ENCODE results near the gene TEX47.
A peak's percentile ranks its signal among the peaks of the same experiment; 100 is the strongest.

Gene TEX47

DNA sequence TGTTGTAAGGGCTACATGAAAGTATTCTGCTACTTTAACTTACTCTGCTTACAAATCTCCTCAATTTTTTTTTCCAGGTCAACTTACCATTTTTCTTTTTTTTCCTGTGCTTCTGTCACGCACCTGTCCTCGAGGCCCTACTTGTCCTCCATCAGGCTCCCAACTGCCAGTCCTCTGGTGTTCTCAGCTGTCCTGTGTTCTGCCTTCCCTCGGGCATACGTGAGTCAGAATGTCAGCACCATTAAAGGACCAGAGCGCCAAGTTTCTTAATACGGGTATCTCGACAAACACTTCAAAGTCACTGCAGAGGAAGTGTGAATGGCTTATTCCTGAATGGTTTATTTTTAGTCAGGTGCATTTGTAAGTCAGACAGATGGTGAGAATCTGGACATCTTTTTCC is at the start of gene TEX47:
TEX47 (minus strand) TSS at position 185 of the 400 bp plus-strand sequence. CDS start 795 bp downstream, outside the sequence.
- FAIRE-seq (no peak), DNase-seq (ENCODE audit: insufficient read length, low spot score) (no peak)

DNA sequence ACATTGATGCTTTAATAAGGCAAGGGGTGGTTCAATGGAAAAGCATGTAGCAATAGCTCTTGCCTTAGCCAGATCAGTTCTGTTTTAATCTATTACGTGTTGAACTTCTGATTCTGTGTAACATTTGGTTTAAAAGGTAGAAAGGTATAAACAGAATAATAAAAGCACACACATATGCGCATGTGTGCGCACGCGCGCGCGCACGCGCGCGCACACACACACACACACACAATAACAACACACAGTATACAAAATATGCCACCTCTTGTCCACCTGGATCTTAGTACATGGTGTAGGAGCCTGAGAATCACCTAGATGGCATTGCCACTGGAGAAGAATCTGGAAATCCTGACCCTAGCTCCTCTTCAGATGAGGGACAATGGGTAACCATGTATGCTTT is 49.6 kb upstream of the TEX47 start:
- FAIRE-seq: no peak
- no peak for DNase-seq (ENCODE audit: insufficient read length, low spot score)

DNA sequence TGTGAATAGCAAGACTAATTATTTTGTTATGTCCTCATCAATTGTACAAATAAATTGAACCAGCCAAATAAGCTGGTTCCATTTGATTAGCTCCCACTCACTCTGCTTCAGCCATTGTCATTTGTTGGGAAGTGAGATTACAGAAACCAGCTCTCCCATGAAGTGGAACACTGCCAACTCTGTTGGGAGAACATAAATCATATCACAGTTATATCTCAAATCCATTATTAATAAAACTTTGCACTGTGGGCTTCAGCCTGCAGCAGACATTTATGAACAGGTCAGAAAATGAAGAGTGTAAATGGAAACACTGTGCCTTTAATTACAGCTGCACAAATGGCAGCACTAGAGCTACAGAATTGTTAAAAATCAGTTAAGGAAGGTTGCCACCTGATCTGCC is 46.7 kb upstream of the TEX47 start:
- no peak for FAIRE-seq
- no peak for DNase-seq (ENCODE audit: insufficient read length, low spot score)

DNA sequence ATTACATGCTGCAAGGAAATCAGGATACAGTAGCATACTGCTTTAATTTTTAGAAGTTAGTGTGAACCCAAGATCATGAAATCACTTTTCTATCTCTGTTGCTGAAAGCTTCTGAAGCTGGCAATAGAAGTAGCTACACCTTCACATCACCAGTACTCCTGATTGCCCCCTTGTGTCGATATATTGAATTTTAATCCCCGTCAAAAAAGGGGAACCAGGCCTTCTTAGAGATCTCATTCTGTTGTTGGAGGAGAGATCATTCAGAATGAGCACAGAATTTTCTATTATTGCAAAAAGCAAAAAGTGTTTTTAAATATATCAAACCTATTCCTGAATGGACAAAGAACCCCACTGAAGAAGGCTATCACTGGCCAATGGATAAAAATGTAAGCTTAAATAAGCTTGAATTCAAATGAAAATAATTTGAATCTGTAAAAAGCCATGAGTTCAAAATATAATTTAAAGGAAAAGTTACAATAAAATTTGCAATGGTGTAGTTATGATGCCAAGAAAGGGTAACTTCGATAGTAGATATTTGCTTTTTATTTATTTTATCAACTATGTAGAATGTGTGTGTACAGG is 39.7 kb upstream of the TEX47 start:
- FAIRE-seq (peak; percentile 65), DNase-seq (ENCODE audit: insufficient read length, low spot score) (no peak)

DNA sequence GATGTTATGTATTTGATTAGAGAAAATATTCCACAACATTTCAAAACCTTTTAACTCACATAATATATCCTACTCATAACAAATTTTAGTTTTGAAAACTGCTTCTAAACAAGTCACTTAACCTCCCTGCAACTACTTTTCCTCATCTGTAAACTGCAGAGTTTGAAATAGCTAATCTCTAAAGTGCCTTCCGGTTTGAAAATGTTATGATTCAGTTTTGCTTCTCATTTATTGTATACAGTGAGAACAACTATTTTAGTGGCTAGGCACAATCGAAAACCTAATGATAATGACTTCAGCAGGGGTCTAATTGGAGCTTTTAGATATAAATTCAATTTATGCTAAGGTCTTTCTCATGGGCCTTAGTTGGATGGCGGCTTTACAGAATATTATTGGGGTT is 30.7 kb upstream of the TEX47 start:
- no peak for DNase-seq (ENCODE audit: insufficient read length, low spot score)
- FAIRE-seq: no peak

DNA sequence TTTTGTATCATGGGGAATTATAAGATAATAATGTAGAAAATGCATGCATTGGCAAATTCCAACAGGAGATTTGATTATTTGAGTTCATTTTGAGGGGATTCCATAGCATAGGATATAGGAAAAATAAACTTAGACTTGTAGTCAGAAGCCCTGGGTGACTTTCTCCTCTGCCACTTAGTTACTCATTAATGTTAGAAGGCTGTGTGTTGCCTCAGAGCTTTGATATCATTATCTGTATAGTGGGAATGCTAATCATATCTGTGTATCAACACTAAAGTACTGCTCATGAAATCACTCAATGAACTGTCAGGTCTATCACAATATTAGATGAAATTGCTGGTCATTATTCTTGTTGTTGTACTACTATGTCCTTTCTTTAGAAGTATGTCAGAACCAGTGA is 23.0 kb upstream of the TEX47 start:
- no peak for FAIRE-seq

DNA sequence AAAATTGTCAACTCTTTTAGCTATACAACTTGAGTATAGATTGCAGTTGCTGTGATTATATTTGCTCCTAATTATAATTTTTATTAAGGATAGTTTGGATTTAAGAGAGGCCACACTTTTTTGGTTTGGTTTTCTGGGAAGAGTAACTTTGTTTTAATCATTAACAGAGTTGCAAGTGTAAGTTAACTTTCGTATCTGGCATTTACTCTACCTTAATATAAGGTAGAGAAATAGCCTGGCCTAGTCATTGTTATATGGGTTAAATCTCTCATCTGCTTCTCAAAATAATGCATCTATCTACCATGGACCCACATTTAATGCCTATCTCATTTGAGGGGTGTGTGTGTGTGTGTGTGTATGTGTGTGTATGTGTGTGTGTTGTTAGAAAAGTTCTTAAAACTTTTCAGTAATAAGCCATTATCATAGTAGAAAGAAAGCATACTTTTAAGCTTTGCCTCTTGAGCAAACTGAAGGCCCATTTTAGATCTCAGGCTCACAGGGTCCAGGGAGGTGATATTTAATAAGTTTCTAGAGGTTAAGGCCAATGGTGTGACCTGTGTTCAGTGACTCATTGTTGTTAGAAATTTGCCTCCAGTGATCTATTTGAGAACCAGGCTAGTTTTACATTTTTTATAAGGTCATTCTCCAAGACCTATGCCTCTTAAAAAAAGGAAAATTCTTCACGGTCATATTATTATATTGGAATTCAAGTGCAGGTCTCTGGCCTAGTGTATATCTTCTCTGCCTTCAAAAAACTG is 10.9 kb upstream of the TEX47 start:
- no peak for FAIRE-seq
- DNase-seq (ENCODE audit: insufficient read length, low spot score): no peak

More for the DNA sequence above, 23.0 kb upstream of the TEX47 start:
- no peak for DNase-seq (ENCODE audit: insufficient read length, low spot score)

DNA sequence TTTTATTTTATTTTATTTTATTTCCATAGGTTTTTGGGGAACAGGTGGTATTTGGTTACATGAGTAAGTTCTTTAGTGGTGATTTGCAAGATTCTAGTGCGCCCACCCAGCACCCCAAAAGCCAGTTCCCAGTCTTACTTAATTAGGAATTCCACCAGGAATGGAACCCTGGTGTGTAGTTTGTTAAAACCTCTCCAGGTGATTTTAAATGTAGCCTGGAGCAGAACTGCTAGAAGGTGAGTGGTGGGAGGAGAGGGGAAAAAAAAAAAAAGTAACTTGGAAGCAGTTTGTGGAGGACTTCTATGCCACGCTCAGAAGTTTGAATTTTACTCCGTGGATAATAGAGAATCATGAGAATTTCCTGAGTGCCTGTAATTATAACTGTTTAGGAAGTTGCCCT is 5.5 kb upstream of the TEX47 start:
- DNase-seq (ENCODE audit: insufficient read length, low spot score): no peak
- no peak for FAIRE-seq

DNA sequence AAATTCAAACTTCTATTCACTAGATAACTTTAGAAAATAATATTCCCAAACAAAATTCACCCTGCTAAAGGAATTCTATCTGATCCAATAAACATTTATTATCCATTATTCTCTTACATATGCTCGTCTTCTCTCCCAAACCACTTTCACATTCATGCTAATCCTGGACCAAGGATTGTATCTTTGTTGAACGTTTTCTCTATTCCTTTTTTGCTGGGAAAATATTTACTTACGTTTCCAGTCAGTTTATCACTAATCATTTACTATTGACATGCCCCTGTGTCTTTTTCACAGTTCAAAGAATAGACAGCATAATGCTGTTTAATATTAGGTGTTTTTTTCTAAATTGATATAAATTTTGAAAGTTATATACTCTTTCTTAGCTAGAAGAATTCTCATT is 3.2 kb downstream of the TEX47 start:
- DNase-seq (ENCODE audit: insufficient read length, low spot score) (no peak), FAIRE-seq (no peak)

DNA sequence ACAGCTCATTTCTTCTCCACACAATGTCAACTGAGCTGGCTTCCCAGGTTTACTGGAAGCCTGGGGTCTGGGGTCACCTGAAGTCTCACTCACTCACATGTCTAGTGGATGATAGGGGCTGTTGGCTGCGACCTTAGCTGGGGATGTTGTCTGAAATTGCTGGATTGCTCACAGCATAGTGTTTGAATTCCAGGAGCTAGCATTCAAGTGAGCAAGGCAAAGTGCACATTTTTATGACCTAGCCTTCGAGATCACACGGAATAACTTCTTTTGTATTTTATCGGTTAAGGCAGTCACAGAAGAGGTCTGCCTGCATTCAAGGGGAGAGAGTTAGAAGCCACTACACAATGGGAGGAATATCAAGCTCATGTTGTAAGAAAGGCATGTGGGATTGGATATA is 3.6 kb downstream of the TEX47 start:
- FAIRE-seq: no peak

DNA sequence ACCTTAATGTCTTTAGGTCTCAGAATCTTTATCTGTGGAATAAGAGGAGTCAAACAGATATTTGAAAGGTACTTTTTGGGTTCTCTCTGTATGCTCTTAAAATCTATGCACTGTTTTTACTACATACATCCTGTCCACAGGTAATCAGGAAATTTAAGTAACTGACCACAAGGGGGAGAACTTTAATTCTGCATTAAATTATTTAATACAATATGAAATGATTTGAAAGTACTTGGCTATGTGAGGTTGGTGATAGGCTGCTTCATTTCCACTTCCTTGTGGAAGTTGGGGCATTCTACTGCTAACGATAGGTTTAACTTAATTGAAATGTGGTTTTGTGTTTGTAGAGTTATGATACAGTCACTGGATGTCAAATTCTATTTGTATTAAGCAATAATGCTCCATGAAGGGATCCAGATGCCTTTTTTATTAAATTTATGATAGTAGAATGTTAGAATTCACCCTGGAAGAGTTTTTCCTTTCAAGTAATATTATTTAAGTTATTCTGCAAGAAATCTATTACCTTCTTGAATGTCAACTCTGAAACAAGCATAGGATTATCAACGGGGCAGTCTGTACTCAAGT is 6.0 kb downstream of the TEX47 start:
- DNase-seq (ENCODE audit: insufficient read length, low spot score) (no peak), FAIRE-seq (no peak)

More for the DNA sequence above, 3.6 kb downstream of the TEX47 start:
- DNase-seq (ENCODE audit: insufficient read length, low spot score): no peak

DNA sequence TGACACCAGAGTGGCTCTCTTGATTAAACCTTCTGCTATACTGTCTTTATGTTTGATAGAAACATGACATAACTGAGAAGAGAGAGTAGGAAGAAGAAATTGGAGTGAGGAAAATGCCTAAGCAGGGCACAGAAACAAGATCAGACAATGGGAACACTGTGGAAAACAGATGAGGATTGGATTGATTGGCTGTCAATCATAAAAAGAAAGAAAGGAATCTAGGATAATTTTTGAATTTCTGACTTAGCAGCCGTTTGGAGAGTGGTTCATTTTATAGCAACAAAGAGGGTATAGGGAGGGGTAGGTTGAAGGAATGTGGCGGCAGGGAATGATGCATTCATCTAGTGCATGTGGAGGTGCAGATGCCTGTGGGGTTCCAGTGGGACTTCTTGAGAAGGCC is 7.8 kb downstream of the TEX47 start:
- DNase-seq (ENCODE audit: insufficient read length, low spot score) (no peak), FAIRE-seq (no peak)

DNA sequence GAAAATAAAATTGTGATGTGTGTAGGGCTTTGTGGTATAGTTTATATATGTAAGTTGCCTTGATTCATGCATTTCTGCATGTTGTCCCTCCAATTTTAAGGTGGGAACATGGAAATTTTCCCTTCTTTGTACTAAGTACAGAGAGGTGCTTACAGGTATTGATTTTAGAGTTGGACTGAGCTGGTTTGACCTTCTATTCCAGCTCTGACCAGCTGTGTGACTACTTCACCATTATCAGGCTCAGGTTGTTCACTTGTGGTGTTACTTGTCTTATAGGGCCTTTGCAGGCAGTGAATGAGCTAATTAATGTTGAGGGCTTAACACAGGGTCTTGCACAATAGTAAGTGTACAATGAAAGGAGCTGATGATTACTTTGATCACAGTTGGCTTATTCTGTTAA is 19.7 kb downstream of the TEX47 start:
- DNase-seq (ENCODE audit: insufficient read length, low spot score): no peak
- no peak for FAIRE-seq

DNA sequence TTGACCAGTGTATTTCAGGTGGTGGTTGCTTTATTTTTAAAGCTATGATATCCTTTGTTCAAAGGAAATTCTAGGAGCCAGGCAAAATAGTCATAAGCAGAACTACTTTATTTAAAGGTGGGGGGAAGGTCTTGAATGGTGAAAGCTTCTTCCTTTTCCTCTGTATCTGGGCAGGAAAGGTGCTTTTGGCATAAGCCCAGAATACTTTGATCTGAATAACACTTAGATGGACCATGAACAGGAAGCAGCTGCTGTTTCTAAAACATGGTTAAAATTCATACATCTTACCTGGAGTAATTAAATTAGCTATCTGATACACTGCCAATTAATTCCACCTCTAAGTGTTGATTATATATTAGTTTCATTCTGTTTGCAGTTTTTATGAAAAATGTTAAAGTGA is 22.8 kb downstream of the TEX47 start:
- FAIRE-seq: no peak

DNA sequence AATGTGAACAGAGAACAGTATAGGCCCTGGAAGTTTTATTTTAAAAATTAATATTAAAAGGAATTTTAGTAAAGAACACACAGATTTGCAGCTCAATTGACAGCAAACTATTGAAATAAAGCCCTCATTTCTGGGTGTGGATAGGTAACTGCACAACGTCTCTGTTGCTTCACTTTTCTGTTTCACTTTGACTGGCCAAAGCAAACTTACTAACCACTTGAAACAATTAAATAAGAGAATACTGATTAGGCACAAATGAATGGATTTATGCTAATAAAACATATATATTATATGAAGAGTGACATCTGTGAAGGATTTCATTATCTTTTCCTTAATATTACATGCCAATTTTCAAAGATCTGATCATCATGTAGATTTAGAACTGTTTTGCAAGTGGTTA is 24.1 kb downstream of the TEX47 start:
- FAIRE-seq: no peak
- DNase-seq (ENCODE audit: insufficient read length, low spot score): no peak

More for the DNA sequence above, 22.8 kb downstream of the TEX47 start:
- DNase-seq (ENCODE audit: insufficient read length, low spot score): no peak

DNA sequence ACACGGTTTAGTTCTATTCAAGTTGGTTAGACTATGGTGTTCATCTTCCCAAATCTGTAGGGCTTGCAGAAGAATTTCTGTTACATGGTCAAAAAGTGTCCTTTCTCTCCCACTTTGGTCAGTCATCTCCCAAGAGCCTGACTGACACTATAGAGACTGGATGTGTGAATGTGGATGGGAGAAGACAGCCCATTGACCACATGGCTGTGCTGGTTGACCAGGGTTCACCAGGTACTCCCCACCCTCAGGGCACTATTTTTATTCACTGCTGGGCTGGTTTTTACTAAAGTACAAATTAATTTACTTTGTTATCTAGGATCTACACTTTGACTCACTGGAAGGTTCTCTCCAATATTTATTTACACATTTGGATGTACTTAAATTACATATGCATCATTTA is 33.8 kb downstream of the TEX47 start:
- DNase-seq (ENCODE audit: insufficient read length, low spot score): no peak
- FAIRE-seq: no peak

DNA sequence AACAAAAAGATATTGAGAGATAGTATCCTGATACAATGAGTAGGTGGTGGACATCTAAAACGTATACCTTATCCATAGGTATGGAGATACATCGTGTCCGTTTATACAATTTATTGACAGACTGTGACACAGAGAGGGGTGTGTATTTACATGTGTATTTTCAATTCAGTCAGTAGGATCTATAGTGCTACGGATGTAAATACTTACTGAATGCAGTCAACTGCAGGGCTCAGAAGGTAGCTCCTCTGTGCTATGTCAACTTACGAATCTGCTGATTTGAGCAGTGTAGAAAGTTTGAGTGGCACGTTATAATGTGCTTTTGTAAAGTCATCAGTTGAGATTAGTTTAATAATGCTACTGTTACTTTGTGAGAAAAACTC is 35.4 kb downstream of the TEX47 start:
- FAIRE-seq: no peak
- DNase-seq (ENCODE audit: insufficient read length, low spot score): no peak

DNA sequence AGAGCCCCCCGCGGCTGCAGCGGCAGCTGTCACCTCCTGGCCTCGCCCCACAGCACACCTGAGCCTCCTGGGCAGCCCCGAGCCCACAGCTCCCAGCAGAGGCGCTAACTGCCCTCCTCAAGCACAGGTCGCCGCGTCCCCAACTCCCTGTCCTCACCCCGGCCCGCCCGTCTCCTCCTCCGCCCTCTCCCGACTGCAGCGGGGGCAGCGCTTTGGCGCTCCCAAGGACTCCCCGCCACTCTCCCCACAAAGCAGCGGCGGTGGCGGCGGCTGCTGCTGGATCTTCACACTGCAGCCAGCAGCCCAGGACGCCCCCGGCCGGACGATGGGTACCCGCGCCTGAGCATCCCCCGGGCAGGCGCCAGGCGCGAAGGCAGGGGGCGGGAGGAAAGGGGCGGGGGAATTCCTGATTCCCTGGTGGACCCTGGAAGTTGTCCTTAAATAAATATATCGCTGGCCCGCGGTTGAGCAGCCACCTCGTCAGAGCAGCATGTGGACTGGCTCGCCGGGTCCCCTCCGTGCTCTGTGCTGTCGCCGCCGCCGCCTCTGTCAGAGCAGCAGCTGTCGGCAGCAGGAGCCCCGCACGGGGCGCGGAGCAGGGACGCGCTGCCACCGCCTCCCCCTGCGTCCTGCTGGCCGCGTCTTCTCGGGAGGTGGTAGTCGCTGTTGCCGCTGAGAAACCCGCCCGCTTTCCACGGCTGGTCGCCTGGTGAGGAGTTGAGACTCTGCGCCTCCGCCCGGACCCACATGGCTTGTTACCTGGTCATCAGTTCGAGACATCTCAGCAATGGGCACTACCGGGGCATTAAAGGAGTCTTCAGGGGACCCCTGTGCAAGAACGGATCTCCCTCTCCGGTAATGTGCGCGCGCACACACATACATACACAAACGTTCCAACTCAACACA is 36.1 kb downstream of the TEX47 start, which contains the start of gene ZNF804B:
ZNF804B (plus strand) TSS at position 471 of the 906 bp plus-strand sequence; CDS start at position 748, 277 bp downstream.
- no peak for FAIRE-seq
- no peak for DNase-seq (ENCODE audit: insufficient read length, low spot score)

DNA sequence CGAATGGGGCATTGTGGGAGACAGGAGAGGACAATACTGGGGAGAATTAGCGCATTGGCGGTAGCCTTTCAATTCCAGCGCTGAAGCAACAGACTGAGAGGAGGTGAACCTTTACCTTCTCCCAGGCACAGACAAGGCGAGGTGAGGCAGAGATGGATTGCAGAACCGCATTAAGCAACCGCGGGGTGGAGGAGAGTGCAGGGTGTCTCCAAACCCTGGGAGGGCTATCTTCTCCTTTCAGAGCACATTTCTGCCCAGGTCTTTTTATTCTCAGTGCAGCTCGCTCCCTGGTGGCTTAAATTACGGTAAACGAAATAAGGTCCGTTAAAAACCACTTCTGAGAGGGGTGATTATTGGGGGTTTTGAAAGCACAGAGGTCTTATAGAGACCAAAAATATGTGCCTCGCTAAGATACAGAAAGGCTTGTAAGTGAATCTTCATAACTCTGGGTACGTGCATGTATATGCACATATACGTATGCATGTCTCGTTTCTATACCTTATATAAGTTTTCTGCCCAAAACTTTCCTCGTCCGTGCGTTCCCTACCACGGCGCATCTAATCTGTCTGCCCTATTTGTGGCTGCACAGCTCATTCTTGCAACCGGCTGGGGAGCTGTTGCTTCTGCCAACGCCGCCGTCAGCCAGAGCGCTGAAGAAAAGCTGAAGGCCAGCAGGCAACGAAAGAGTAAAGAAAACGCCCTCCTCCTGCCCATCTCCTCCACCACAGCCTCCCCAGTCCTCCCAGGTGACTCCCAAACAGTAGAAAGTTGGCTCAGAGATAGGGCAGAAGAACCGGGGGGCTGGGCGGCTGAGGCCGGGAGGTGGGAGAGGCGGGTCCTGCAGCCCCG is 36.9 kb downstream of the TEX47 start:
- FAIRE-seq (no peak), DNase-seq (ENCODE audit: insufficient read length, low spot score) (no peak)

DNA sequence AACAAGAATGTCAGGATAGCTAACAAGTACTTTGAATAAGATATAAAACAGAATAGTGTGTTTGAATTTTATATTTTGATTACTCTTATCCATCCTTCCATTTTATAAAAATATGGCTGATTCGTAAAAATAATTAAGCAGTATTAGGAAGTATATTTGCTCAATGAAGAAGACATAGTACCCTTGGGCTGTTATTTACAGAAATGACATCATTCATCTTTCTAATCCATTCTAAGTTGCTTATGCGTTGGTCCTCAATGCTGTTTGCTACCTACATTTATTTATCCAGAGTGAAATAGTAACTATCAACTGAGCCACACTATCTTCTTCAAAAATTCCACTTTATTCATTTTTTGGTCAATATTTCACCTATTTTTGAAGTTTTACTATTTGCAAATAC is 38.2 kb downstream of the TEX47 start:
- FAIRE-seq (no peak), DNase-seq (ENCODE audit: insufficient read length, low spot score) (no peak)

All from GM19239 (cell line).